Tongue (tissue), 2 donors: Measurements from ENCODE around the gene ERVW-1. TPM values are rescaled to one million over a fixed set of nuclear protein-coding genes. Genes with fewer than 3 reads are reported as not detected.

Experiments used
- DNase-seq: peaks from one replicate; pipeline ENCODE4 v3.0.0-alpha.2; 2015
- total RNA-seq: library from RNA; depleted of rRNA; stranded (reverse); fragments of >200 nt; gene quantifications from one replicate; pipeline ENCODE4 v1.2.3, GENCODE V29; 2014

Gene ERVW-1
- total RNA-seq, 1 donor from 2014 or later, result not detected

DNA sequence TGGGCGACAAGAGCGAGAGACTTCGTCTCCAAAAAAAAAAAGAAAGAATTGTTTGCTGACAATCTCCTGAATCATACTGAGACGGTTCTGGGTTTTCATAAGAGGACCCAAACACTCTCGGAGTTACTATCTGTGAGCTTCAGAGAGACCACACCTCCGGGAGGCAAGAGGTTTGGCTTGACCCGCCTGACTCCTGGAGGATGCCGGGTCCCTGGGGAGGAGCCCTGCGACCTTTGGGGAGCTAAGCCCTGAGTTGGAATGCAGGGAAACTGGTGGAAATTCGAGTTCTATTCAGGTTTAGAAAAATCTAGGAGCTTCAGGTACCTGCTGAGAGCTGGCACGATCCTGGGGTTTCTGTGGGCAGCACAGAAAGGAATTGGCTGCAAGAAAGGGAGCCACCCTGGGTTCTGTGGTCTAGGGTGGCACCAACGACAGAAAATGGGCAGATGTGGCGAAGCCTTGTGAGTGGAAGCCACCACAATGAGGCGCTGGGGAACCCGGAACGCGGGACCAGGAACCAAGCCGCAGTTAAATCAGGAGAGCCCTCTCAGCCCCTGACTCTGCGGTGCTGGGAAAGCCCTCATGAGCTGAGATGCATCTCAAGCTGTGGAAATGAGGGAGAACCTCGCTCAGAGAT, 52.3 kb downstream of the ERVW-1 start:
- no peak for DNase-seq

DNA sequence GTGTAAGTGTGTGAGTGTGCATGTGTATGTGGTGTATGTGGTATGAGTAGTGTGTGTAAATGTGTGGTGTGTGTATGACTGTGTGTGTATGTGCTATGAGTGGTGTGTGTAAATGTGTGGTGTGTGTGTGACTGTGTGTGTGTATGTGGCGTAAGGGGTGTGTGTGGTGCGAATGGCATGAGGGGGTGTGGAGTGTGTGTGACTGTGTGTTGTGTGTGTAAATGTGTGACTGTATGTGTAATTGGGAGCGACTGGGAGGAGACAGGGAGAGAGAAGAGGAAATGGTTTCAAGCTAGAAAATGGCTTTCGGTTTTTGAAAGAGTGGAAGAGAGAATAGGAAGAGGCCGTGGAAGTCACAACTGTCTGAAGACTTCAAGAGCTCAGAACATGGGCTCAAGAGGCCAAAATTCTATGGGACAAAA, 54.0 kb downstream of the ERVW-1 start:
- DNase-seq, result no peak

DNA sequence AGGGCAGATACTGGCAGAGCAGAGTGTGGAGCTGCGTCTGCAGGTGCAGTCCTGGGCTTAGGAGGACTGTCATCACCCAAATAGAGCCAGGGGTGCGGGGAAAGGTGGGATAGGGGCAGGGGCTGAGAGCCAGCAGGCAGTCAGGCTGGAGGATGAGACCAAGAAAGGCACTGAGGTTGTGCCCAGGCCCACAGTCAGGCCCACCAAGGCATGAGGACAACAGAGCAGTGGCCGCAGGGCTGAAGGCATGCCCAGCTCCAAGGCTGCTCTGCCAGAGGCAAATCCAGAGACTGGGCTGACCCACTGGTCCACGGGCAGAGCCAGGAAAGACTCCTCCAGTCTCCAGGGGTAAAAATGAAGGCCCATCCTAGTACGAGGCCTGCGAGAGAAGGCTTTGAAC, 54.8 kb downstream of the ERVW-1 start:
- DNase-seq, result no peak

DNA sequence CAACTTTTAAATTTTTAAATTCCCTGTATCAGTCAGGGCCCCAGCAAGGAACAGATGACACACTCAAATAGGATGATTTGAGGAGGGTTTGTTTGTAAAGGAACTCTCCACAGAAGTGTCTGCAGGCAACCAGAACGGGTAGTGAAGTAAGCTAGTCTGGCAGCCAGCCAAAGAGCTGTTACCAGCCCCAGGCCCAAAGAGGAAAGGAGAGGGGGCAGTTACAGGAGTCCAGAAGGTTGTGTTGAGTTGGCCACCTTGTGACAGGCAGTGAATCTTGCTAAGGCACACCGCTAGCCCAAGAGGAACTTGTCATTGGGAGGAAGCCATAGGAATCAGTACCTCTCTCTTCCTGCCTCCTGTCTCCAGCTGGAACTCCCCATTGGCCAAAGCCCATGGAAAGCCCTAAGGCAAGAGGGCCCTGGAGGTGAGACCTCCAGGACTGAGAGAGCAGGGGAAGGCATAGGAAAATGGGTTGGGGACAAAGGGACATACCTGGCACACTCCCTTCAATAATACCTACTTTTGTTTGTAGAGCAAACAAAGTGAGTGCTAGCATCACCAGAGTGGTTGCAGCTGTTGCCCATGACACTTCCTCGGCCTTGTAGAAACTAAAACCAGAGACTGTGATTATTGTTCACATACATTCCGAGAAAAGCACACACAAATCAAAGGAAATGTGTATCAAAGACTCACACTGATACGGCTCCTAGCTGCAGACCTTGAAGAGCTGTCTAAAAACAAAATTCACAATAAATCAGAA, 55.9 kb downstream of the ERVW-1 start:
- peak; percentile 46 for DNase-seq

Other genes with a start within 250 kb of the ERVW-1 start
- gene KRIT1, start 232.0 kb downstream of the ERVW-1 start, total RNA-seq, result 64.1 TPM
- 43.7 TPM for gene ANKIB1, start 232.0 kb downstream of the ERVW-1 start, total RNA-seq
- 33.4 TPM for gene GATAD1, start 30.5 kb downstream of the ERVW-1 start, total RNA-seq
- 36.7 TPM for gene PEX1, start 50.6 kb upstream of the ERVW-1 start, total RNA-seq
- 22.1 TPM for gene RBM48, start 50.8 kb upstream of the ERVW-1 start, total RNA-seq
- 30.7 TPM for gene FAM133B, start 112.4 kb upstream of the ERVW-1 start, total RNA-seq